CD4-positive, alpha-beta T cell (primary cell): ENCODE measurements around the gene LPP. TPM values are rescaled to one million over a fixed set of nuclear protein-coding genes. Genes with fewer than 3 reads are reported as not detected.

Source experiments
- ATAC-seq: fragments of 200-7000 bp; cut with Tn5 transposase; one replicate; pipeline ENCODE4 v1.10.0; 2022; ENCODE audit warnings: mild to moderate bottlenecking; ENCODE audit not compliant: poor library complexity
- CTCF ChIA-PET: fragments of 350-600 bp; sonication (Branson Sonifier 250); formaldehyde crosslinking; loops from one replicate; lab custom pipeline; 2021; ENCODE audit warnings: antibody characterized with exemption, inconsistent platforms; lab: Charles Lee
- POLR2A ChIA-PET: fragments of 350-600 bp; sonication (Branson Sonifier 250); formaldehyde crosslinking; loops from one replicate; lab custom pipeline; 2021; ENCODE audit warnings: antibody characterized with exemption, inconsistent platforms; lab: Charles Lee
- DNase-seq, 14 experiments: peaks; one replicate each; pipeline ENCODE4 v3.0.0-alpha.2; 2013 to 2020; ENCODE audit warnings: mixed read lengths in 2 of 14
- H3K27ac ChIP-seq, 2 donors: one replicate each; pipeline versions ENCODE4 v1.5.1 to v1.7.0; 2013; ENCODE audit warnings: low read length in 2 of 2, low read depth in 1 of 2, mild to moderate bottlenecking in 1 of 2
- H3K27me3 ChIP-seq, 2 experiments: 1 replicate in 1 of 2; 2 replicates in 1 of 2; pipeline versions ENCODE4 v1.6.1 to v1.7.0; 2013; ENCODE audit warnings: low read length in 2 of 2, control low read depth in 1 of 2, mild to moderate bottlenecking in 1 of 2, moderate library complexity in 1 of 2; ENCODE audit not compliant: insufficient read depth in 2 of 2, control insufficient read depth in 1 of 2
- H3K36me3 ChIP-seq: one replicate; pipeline ENCODE4 v1.6.1; 2013; ENCODE audit warnings: low read length, control low read depth; ENCODE audit not compliant: insufficient read depth
- H3K4me1 ChIP-seq: one replicate; pipeline ENCODE4 v1.6.1; 2013; ENCODE audit warnings: low read length, control low read depth; ENCODE audit not compliant: insufficient read depth
- H3K4me3 ChIP-seq: one replicate; pipeline ENCODE4 v1.5.1; 2013; ENCODE audit warnings: mild to moderate bottlenecking, low read length, moderate library complexity
- H3K9me3 ChIP-seq, 2 experiments: 1 replicate in 1 of 2; 2 replicates in 1 of 2; pipeline versions ENCODE4 v1.6.1 to v1.7.0; 2013; ENCODE audit warnings: low read length in 2 of 2, mild to moderate bottlenecking in 2 of 2, control low read depth in 1 of 2, moderate library complexity in 1 of 2; ENCODE audit not compliant: control insufficient read depth in 1 of 2, insufficient read depth in 1 of 2
- H3K27ac Mint-ChIP-seq: one replicate; pipeline ENCODE4 v1.8.0; 2020; ENCODE audit warnings: mixed read lengths
- H3K27me3 Mint-ChIP-seq: one replicate; pipeline ENCODE4 v1.8.0; 2021; ENCODE audit warnings: mixed read lengths
- H3K36me3 Mint-ChIP-seq: one replicate; pipeline ENCODE4 v1.8.0; 2021; ENCODE audit warnings: low read depth, mixed read lengths
- H3K4me1 Mint-ChIP-seq: one replicate; pipeline ENCODE4 v1.8.0; 2021; ENCODE audit warnings: low read depth, mixed read lengths
- H3K4me3 Mint-ChIP-seq: one replicate; pipeline ENCODE4 v1.8.0; 2020; ENCODE audit warnings: mild to moderate bottlenecking, mixed read lengths
- H3K9me3 Mint-ChIP-seq: one replicate; pipeline ENCODE4 v1.8.0; 2020; ENCODE audit warnings: mixed read lengths
- intact Hi-C, 2 experiments: fragments of 100-400 bp; cut with DNase I in 1 of 2; cut with micrococcal nuclease in 1 of 2; formaldehyde crosslinking; loops; one replicate each; pipeline versions ENCODE4 v1.15.1 to v1.9.0; 2023 to 2025; cut with DNase I, micrococcal nuclease
- total RNA-seq, 174 experiments: library from RNA in 2 of 174; stranded (reverse) in 2 of 174; gene quantifications; one replicate each; pipeline ENCODE4 v1.2.3 and lab custom pipeline; 2021 to 2026
- TF ChIP-seq, protein P1 (sequence below): fragments of 200-600 bp; IDR thresholded peaks from one replicate; pipeline ENCODE4 v1.8.0; 2022; ENCODE audit warnings: antibody characterized with exemption, mild to moderate bottlenecking

The LPP gene
- total RNA-seq, 2 experiments from 2014 or later: 45.6 to 45.9 TPM

GRCh38 chr3:188513662-188514328 is 359.8 kb downstream of the LPP start:
- Mint-ChIP-seq H3K27ac (no peak overlapping the region), H3K4me3 (no peak overlapping the region), H3K4me1 (no peaks in the 10 kb centered on the region), H3K9me3 (no peaks in the 10 kb centered on the region), H3K36me3 (peaks cover 17% of the 10 kb centered on the region), H3K27me3 (no peaks in the 10 kb centered on the region)
- POLR2A ChIA-PET: interaction anchor here (0.6 kb wide), 1 partner anchor 684 kb away, joined by 3 read pairs; no protein-coding TSS in a partner anchor
- Histone ChIP-seq H3K9me3 (no peaks in the 10 kb centered on the region), H3K36me3 (no peaks in the 10 kb centered on the region), H3K27ac (no peak overlapping the region), H3K4me3 (no peak overlapping the region), H3K4me1 (no peaks in the 10 kb centered on the region), H3K27me3 (no peaks in the 10 kb centered on the region)
- DNase-seq (no peak), ATAC-seq (no peak)
- TF ChIP-seq, protein P1, sequence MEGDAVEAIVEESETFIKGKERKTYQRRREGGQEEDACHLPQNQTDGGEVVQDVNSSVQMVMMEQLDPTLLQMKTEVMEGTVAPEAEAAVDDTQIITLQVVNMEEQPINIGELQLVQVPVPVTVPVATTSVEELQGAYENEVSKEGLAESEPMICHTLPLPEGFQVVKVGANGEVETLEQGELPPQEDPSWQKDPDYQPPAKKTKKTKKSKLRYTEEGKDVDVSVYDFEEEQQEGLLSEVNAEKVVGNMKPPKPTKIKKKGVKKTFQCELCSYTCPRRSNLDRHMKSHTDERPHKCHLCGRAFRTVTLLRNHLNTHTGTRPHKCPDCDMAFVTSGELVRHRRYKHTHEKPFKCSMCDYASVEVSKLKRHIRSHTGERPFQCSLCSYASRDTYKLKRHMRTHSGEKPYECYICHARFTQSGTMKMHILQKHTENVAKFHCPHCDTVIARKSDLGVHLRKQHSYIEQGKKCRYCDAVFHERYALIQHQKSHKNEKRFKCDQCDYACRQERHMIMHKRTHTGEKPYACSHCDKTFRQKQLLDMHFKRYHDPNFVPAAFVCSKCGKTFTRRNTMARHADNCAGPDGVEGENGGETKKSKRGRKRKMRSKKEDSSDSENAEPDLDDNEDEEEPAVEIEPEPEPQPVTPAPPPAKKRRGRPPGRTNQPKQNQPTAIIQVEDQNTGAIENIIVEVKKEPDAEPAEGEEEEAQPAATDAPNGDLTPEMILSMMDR: no peak
- intact Hi-C loops: no loop called here
- CTCF ChIA-PET: no interaction called here

DNA sequence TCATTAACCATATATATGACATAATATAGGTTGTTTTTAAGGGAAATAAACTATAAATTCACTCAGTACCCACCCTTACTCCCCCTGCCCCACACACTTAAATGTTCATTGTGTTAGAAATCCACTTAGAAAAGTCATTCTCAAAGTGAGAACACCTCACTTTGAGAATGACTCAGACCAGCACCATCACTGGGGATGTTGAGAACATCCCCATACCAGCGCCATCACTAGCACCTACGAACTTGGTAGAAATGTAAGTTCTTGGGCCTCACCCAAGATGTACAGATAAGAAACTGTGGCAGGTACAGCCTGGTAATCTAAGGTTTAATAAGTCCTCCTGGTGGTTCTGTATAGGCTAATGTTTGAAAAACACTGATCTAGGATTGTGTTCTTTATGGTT is 362.6 kb downstream of the LPP start:
- Mint-ChIP-seq H3K9me3 (no peaks in the 10 kb centered on the region), H3K27ac (no peak overlapping the region), H3K36me3 (peaks cover 5% of the 10 kb centered on the region), H3K4me3 (no peak overlapping the region), H3K27me3 (no peaks in the 10 kb centered on the region), H3K4me1 (no peaks in the 10 kb centered on the region)
- no peaks in the 10 kb centered on the region for H3K27me3 ChIP-seq
- TF ChIP-seq, protein P1: no peak
- H3K4me3 ChIP-seq: no peak overlapping the region
- intact Hi-C loops: no loop called here
- ATAC-seq: no peak
- no peaks in the 10 kb centered on the region for H3K9me3 ChIP-seq
- H3K4me1 ChIP-seq: no peaks in the 10 kb centered on the region
- ChIA-PET CTCF (no interaction called here), POLR2A (no interaction called here)
- no peak for DNase-seq
- H3K36me3 ChIP-seq: no peaks in the 10 kb centered on the region
- H3K27ac ChIP-seq: no peak overlapping the region

DNA sequence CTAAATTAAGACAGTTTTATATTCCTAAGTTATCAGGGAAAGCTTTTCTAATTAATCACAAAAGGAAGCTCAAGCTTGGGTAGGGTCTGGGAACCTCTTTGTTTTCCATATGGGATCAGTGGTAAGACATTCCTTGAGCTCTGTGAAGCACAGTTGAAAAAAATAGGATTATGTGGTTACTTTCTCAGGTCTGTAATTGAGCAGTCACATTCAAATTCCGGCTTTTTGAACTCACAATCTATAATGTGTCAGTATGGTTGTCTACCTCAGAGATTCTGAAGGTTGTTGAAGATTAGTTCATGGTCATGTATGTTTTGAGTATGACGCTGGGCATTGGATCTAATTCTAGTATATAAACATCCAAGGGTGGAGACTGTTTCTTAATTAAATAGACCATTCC is 364.5 kb downstream of the LPP start:
- H3K27ac Mint-ChIP-seq: no peak overlapping the region
- H3K9me3 Mint-ChIP-seq: no peaks in the 10 kb centered on the region
- no peaks in the 10 kb centered on the region for H3K4me1 Mint-ChIP-seq
- POLR2A ChIA-PET: no interaction called here
- H3K27ac ChIP-seq: no peak overlapping the region
- no peaks in the 10 kb centered on the region for H3K4me1 ChIP-seq
- H3K27me3 ChIP-seq: no peaks in the 10 kb centered on the region
- CTCF ChIA-PET: no interaction called here
- no peaks in the 10 kb centered on the region for H3K27me3 Mint-ChIP-seq
- no peak for DNase-seq
- no peak for ATAC-seq
- H3K4me3 ChIP-seq: no peak overlapping the region
- H3K4me3 Mint-ChIP-seq: no peak overlapping the region
- intact Hi-C loops: no loop called here
- H3K36me3 ChIP-seq: no peaks in the 10 kb centered on the region
- no peaks in the 10 kb centered on the region for H3K9me3 ChIP-seq
- peaks cover 9% of the 10 kb centered on the region for H3K36me3 Mint-ChIP-seq
- TF ChIP-seq, protein P1: no peak
